NOMO-1 treated with DMSO at 0.1 percent for 48 hours (cell line): ENCODE measurements around the gene TELO2.

ENCODE experiments used
- DNase-seq: peaks from one replicate; lab custom pipeline; 2025; ENCODE audit not compliant: unreplicated experiment; lab: John Stamatoyannopoulos, UW

TELO2 gene

GRCh38 chr16:1552129-1552528 is 59.0 kb downstream of the TELO2 start:
- no peak for DNase-seq

GRCh38 chr16:1553946-1554825 is 61.0 kb downstream of the TELO2 start:
- no peak for DNase-seq

- DNase-seq = no peak
These were observed 61.8 kb downstream of the TELO2 start for GRCh38 chr16:1554826-1555445.

- no peak for DNase-seq
These were observed 63.1 kb downstream of the TELO2 start for GRCh38 chr16:1556254-1556653.

GRCh38 chr16:1557074-1557473 is 63.9 kb downstream of the TELO2 start:
- DNase-seq = no peak

- no peak for DNase-seq
These were observed 64.4 kb downstream of the TELO2 start for GRCh38 chr16:1557576-1557975.

- DNase-seq = no peak
These were observed 66.4 kb downstream of the TELO2 start for GRCh38 chr16:1559446-1559975.
